CD4-positive, alpha-beta T cell (primary cell): ENCODE data around the gene ZNF823. TPM values are rescaled to one million over a fixed set of nuclear protein-coding genes. Genes with fewer than 3 reads are reported as not detected.
A peak's percentile ranks its signal among the peaks of the same experiment; 100 is the strongest.

Source experiments
- ATAC-seq: fragments of 200-7000 bp; cut with Tn5 transposase; one replicate; pipeline ENCODE4 v1.10.0; 2022; ENCODE audit warnings: mild to moderate bottlenecking; ENCODE audit not compliant: poor library complexity
- CTCF ChIA-PET: fragments of 350-600 bp; sonication (Branson Sonifier 250); formaldehyde crosslinking; loops from one replicate; lab custom pipeline; 2021; ENCODE audit warnings: antibody characterized with exemption, inconsistent platforms; lab: Charles Lee
- POLR2A ChIA-PET: fragments of 350-600 bp; sonication (Branson Sonifier 250); formaldehyde crosslinking; loops from one replicate; lab custom pipeline; 2021; ENCODE audit warnings: antibody characterized with exemption, inconsistent platforms; lab: Charles Lee
- DNase-seq, 14 experiments: peaks; one replicate each; pipeline ENCODE4 v3.0.0-alpha.2; 2013 to 2020; ENCODE audit warnings: mixed read lengths in 2 of 14
- H3K27ac ChIP-seq, 2 donors: one replicate each; pipeline versions ENCODE4 v1.5.1 to v1.7.0; 2013; ENCODE audit warnings: low read length in 2 of 2, low read depth in 1 of 2, mild to moderate bottlenecking in 1 of 2
- H3K27me3 ChIP-seq, 2 experiments: 1 replicate in 1 of 2; 2 replicates in 1 of 2; pipeline versions ENCODE4 v1.6.1 to v1.7.0; 2013; ENCODE audit warnings: low read length in 2 of 2, control low read depth in 1 of 2, mild to moderate bottlenecking in 1 of 2, moderate library complexity in 1 of 2; ENCODE audit not compliant: insufficient read depth in 2 of 2, control insufficient read depth in 1 of 2
- H3K36me3 ChIP-seq: one replicate; pipeline ENCODE4 v1.6.1; 2013; ENCODE audit warnings: low read length, control low read depth; ENCODE audit not compliant: insufficient read depth
- H3K4me1 ChIP-seq: one replicate; pipeline ENCODE4 v1.6.1; 2013; ENCODE audit warnings: low read length, control low read depth; ENCODE audit not compliant: insufficient read depth
- H3K4me3 ChIP-seq: one replicate; pipeline ENCODE4 v1.5.1; 2013; ENCODE audit warnings: mild to moderate bottlenecking, low read length, moderate library complexity
- H3K9me3 ChIP-seq, 2 experiments: 1 replicate in 1 of 2; 2 replicates in 1 of 2; pipeline versions ENCODE4 v1.6.1 to v1.7.0; 2013; ENCODE audit warnings: low read length in 2 of 2, mild to moderate bottlenecking in 2 of 2, control low read depth in 1 of 2, moderate library complexity in 1 of 2; ENCODE audit not compliant: control insufficient read depth in 1 of 2, insufficient read depth in 1 of 2
- H3K27ac Mint-ChIP-seq: one replicate; pipeline ENCODE4 v1.8.0; 2020; ENCODE audit warnings: mixed read lengths
- H3K27me3 Mint-ChIP-seq: one replicate; pipeline ENCODE4 v1.8.0; 2021; ENCODE audit warnings: mixed read lengths
- H3K36me3 Mint-ChIP-seq: one replicate; pipeline ENCODE4 v1.8.0; 2021; ENCODE audit warnings: low read depth, mixed read lengths
- H3K4me1 Mint-ChIP-seq: one replicate; pipeline ENCODE4 v1.8.0; 2021; ENCODE audit warnings: low read depth, mixed read lengths
- H3K4me3 Mint-ChIP-seq: one replicate; pipeline ENCODE4 v1.8.0; 2020; ENCODE audit warnings: mild to moderate bottlenecking, mixed read lengths
- H3K9me3 Mint-ChIP-seq: one replicate; pipeline ENCODE4 v1.8.0; 2020; ENCODE audit warnings: mixed read lengths
- CTCF ChIP-seq: fragments of 200-600 bp; IDR thresholded peaks from one replicate; pipeline ENCODE4 v1.8.0; 2022; ENCODE audit warnings: antibody characterized with exemption, mild to moderate bottlenecking
- intact Hi-C, 2 experiments: fragments of 100-400 bp; cut with DNase I in 1 of 2; cut with micrococcal nuclease in 1 of 2; formaldehyde crosslinking; loops; one replicate each; pipeline versions ENCODE4 v1.15.1 to v1.9.0; 2023 to 2025; cut with DNase I, micrococcal nuclease
- total RNA-seq, 174 experiments: library from RNA in 2 of 174; stranded (reverse) in 2 of 174; gene quantifications; one replicate each; pipeline ENCODE4 v1.2.3 and lab custom pipeline; 2021 to 2026

ZNF823 gene
- total RNA-seq, 2 experiments from 2014 or later, result 1.7 to 2.2 TPM

- H3K4me1 ChIP-seq, result peaks cover 9% of the 10 kb centered on the region
- intact Hi-C loops, result no loop called here
Observed at GRCh38 chr19:11675569-11675968, 63.2 kb downstream of the ZNF823 start.

GRCh38 chr19:11674067-11674492 is 64.7 kb downstream of the ZNF823 start:
- ChIA-PET CTCF (no interaction called here), POLR2A (no interaction called here)
- ATAC-seq (no peak), DNase-seq (no peak)
- no peak overlapping the region for H3K27ac ChIP-seq
- no peak overlapping the region for H3K4me3 ChIP-seq
- peaks cover 0 to 44% of the 10 kb centered on the region in 2 experiments for H3K9me3 ChIP-seq
- H3K36me3 ChIP-seq, result no peaks in the 10 kb centered on the region
- intact Hi-C loops, result no loop called here
- Mint-ChIP-seq H3K27me3 (peaks cover 36% of the 10 kb centered on the region), H3K27ac (no peak overlapping the region), H3K9me3 (no peaks in the 10 kb centered on the region), H3K4me1 (no peaks in the 10 kb centered on the region), H3K4me3 (no peak overlapping the region), H3K36me3 (no peaks in the 10 kb centered on the region)
- H3K27me3 ChIP-seq, result peaks cover 11 to 22% of the 10 kb centered on the region in 2 experiments
- H3K4me1 ChIP-seq, result peaks cover 9% of the 10 kb centered on the region
- TF ChIP-seq CTCF, result no peak

More at GRCh38 chr19:11675569-11675968, 63.2 kb downstream of the ZNF823 start:
- Histone ChIP-seq H3K4me3 (no peak overlapping the region), H3K9me3 (peaks cover 4 to 50% of the 10 kb centered on the region in 2 experiments), H3K36me3 (no peaks in the 10 kb centered on the region), H3K27ac (no peak overlapping the region), H3K27me3 (peaks cover 11 to 22% of the 10 kb centered on the region in 2 experiments)
- no peak overlapping the region for H3K4me3 Mint-ChIP-seq
- no peaks in the 10 kb centered on the region for H3K9me3 Mint-ChIP-seq
- peaks cover 36% of the 10 kb centered on the region for H3K27me3 Mint-ChIP-seq
- POLR2A ChIA-PET, result no interaction called here
- CTCF ChIA-PET, result no interaction called here
- DNase-seq (no peak), ATAC-seq (no peak)
- TF ChIP-seq CTCF, result no peak
- no peaks in the 10 kb centered on the region for H3K4me1 Mint-ChIP-seq
- no peak overlapping the region for H3K27ac Mint-ChIP-seq
- H3K36me3 Mint-ChIP-seq, result no peaks in the 10 kb centered on the region

DNA sequence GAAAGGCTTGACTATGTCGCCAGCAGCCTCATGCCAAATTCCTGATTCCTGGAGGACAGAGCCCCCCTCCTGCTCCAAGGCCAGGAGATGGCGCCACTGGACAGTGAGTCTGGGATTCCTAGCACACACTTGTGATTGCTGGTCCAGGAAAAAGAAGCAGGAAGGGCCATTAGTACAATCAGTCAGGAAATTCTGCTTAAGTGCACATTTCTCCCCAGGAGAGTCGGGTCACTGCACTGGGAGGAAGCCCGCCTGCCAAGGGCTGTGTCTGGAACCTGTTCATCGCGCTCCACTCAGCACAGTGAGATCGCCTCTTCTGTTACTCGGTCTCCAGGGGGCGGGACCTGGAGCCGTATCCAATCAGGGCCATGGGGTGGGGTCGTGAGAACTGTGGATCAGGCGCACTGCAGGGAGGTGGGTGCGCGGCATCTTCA is 65.1 kb downstream of the ZNF823 start:
- Histone ChIP-seq H3K4me3 (no peak overlapping the region), H3K27ac (no peak overlapping the region), H3K36me3 (no peaks in the 10 kb centered on the region), H3K4me1 (peaks cover 9% of the 10 kb centered on the region), H3K27me3 (peaks cover 11 to 22% of the 10 kb centered on the region in 2 experiments), H3K9me3 (peaks cover 0 to 41% of the 10 kb centered on the region in 2 experiments)
- DNase-seq (peak in 3 of 14 experiments; percentile 4 to 34 (median 22)), ATAC-seq (no peak)
- no peak for TF ChIP-seq CTCF
- ChIA-PET POLR2A (no interaction called here), CTCF (no interaction called here)
- Mint-ChIP-seq H3K9me3 (no peaks in the 10 kb centered on the region), H3K4me3 (no peak overlapping the region), H3K36me3 (no peaks in the 10 kb centered on the region), H3K4me1 (no peaks in the 10 kb centered on the region), H3K27ac (no peak overlapping the region), H3K27me3 (peaks cover 36% of the 10 kb centered on the region)
- intact Hi-C loops, result no loop called here

Other genes starting within 250 kb of the ZNF823 start
- 1 to 10 TPM; 7.4 to 7.5 TPM for gene ZNF653, start 233.1 kb downstream of the ZNF823 start, total RNA-seq
- 10 to 100 TPM; 27.2 to 27.4 TPM for gene ECSIT, start 209.8 kb downstream of the ZNF823 start, total RNA-seq
- gene CNN1, start 200.1 kb downstream of the ZNF823 start, total RNA-seq, result not detected
- 10 to 100 TPM; 31.8 to 33.2 TPM for gene ELOF1, start 179.7 kb downstream of the ZNF823 start, total RNA-seq
- gene ACP5, start 161.3 kb downstream of the ZNF823 start, total RNA-seq, result 10 to 100 TPM; 13.4 to 15.3 TPM
- gene ZNF627, start 141.5 kb downstream of the ZNF823 start, total RNA-seq, result 10 to 100 TPM; 11.7 to 12.7 TPM
- gene ZNF441, start 28.1 kb upstream of the ZNF823 start, total RNA-seq, result 1 to 10 TPM; 2.6 to 4.1 TPM
- 1 to 10 TPM in 1 of 2 experiments, under 1 TPM in 1; 0.41 to 1.1 TPM for gene ZNF491, start 59.6 kb upstream of the ZNF823 start, total RNA-seq
- 1 to 10 TPM; 5.8 to 6.8 TPM for gene ZNF440, start 75.3 kb upstream of the ZNF823 start, total RNA-seq
- gene ZNF439, start 109.8 kb upstream of the ZNF823 start, total RNA-seq, result 1 to 10 TPM; 6.3 to 6.6 TPM
- 1 to 10 TPM; 2.4 to 3.5 TPM for gene ZNF69, start 148.8 kb upstream of the ZNF823 start, total RNA-seq
- 10 to 100 TPM; 13.2 to 14.5 TPM for gene ZNF700, start 186.2 kb upstream of the ZNF823 start, total RNA-seq
- 1 to 10 TPM; 2.5 to 2.9 TPM for gene ZNF763, start 226.1 kb upstream of the ZNF823 start, total RNA-seq